A673 (cell line): Measurements from ENCODE around the gene SPOCD1. TPM values are rescaled to one million over a fixed set of nuclear protein-coding genes. Genes with fewer than 3 reads are reported as not detected.

Source experiments
- BruUV-seq: library from RNA; stranded (reverse); fragments of 400-500 nt; replicated peaks from 2 replicates; lab custom pipeline; 2021; lab: Mats Ljungman, UMichigan
- CTCF ChIA-PET: fragments of 300-600 bp; sonication (Branson Sonifier 250); formaldehyde crosslinking; loops from one replicate; lab custom pipeline; 2022; ENCODE audit warnings: antibody characterized with exemption; lab: Charles Lee
- POLR2A ChIA-PET: fragments of 300-600 bp; sonication (Branson Sonifier 250); formaldehyde crosslinking; loops from one replicate; lab custom pipeline; 2022; ENCODE audit warnings: antibody characterized with exemption; ENCODE audit not compliant: low non-redundant PET; lab: Charles Lee
- DNase-seq: peaks from one replicate; pipeline ENCODE4 v3.0.0-alpha.2; 2015; ENCODE audit warnings: low spot score
- H3K27ac ChIP-seq: fragments of 200-600 bp; sonication (generic); 2 replicates; pipeline ENCODE4 v1.5.1; 2016; ENCODE audit warnings: mixed run types, low read depth, mild to moderate bottlenecking, mixed read lengths, antibody characterized with exemption, low read length; ENCODE audit not compliant: poor library complexity, severe bottlenecking
- H3K27me3 ChIP-seq: fragments of 200-600 bp; sonication (generic); replicated peaks from 2 replicates; pipeline ENCODE4 v1.6.1; 2017; ENCODE audit warnings: mixed run types, low read depth, mild to moderate bottlenecking, mixed read lengths, antibody characterized with exemption, low read length; ENCODE audit not compliant: insufficient read depth, poor library complexity
- H3K36me3 ChIP-seq: fragments of 200-600 bp; sonication (generic); 2 replicates; pipeline ENCODE4 v1.6.1; 2016; ENCODE audit warnings: mixed run types, mild to moderate bottlenecking, mixed read lengths, antibody characterized with exemption, low read length; ENCODE audit not compliant: insufficient read depth, poor library complexity, severe bottlenecking
- H3K4me1 ChIP-seq: fragments of 200-600 bp; sonication (generic); 2 replicates; pipeline ENCODE4 v1.6.1; 2017; ENCODE audit warnings: mixed run types, mild to moderate bottlenecking, mixed read lengths, antibody characterized with exemption, low read length; ENCODE audit not compliant: insufficient read depth, poor library complexity, severe bottlenecking
- H3K4me3 ChIP-seq: fragments of 200-600 bp; sonication (generic); 2 replicates; pipeline ENCODE4 v1.5.1; 2016; ENCODE audit warnings: low read depth, mixed run types, mild to moderate bottlenecking, mixed read lengths, low read length; ENCODE audit not compliant: poor library complexity, severe bottlenecking
- H3K9me3 ChIP-seq: fragments of 200-600 bp; sonication (generic); 2 replicates; pipeline ENCODE4 v1.6.1; 2016; ENCODE audit warnings: mixed run types, low read depth, mild to moderate bottlenecking, mixed read lengths, antibody characterized with exemption, low read length; ENCODE audit not compliant: poor library complexity, severe bottlenecking
- CTCF ChIP-seq: fragments of 300-800, 200-600 bp; sonication (generic); conservative IDR thresholded peaks from 2 replicates; pipeline ENCODE4 v1.5.1; 2017; ENCODE audit warnings: low read depth, mild to moderate bottlenecking, antibody characterized with exemption, low read length, moderate library complexity, mixed read lengths
- EZH2 ChIP-seq: fragments of 200-600 bp; sonication (generic); IDR thresholded peaks from 2 replicates; pipeline ENCODE4 v1.6.1; 2017; ENCODE audit warnings: borderline replicate concordance, low read depth, mild to moderate bottlenecking, mixed read lengths, antibody characterized with exemption, low read length; ENCODE audit not compliant: poor library complexity, severe bottlenecking
- intact Hi-C: fragments of 100-400 bp; cut with micrococcal nuclease; formaldehyde crosslinking; loops from one replicate; pipeline ENCODE4 v1.10.0; 2022; ENCODE audit not compliant: unreplicated experiment
- total RNA-seq: library from RNA; stranded (reverse); gene quantifications from 2 replicates; pipeline ENCODE4 v1.2.3, GENCODE V29; 2021

Gene SPOCD1
- total RNA-seq, 1 experiment from 2014 or later: 0.58 TPM

- H3K4me3 ChIP-seq: no peak overlapping the region
- no peak for DNase-seq
- H3K36me3 ChIP-seq: no peaks in the 10 kb centered on the region
- ChIA-PET POLR2A (no interaction called here), CTCF (no interaction called here)
- H3K9me3 ChIP-seq: no peaks in the 10 kb centered on the region
- H3K27ac ChIP-seq: no peak overlapping the region
- intact Hi-C loops: loop anchor here (5.0 to 10.0 kb wide), 3 partner anchors 124 to 392 kb away; no protein-coding TSS in a partner anchor
- BruUV-seq: no TSS peak
- H3K27me3 ChIP-seq: no peaks in the 10 kb centered on the region
- TF ChIP-seq EZH2 (no peak), CTCF (no peak)
- peaks cover 27% of the 10 kb centered on the region for H3K4me1 ChIP-seq
Observed at GRCh38 chr1:31786366-31787060, 29.3 kb downstream of the SPOCD1 start.

DNA sequence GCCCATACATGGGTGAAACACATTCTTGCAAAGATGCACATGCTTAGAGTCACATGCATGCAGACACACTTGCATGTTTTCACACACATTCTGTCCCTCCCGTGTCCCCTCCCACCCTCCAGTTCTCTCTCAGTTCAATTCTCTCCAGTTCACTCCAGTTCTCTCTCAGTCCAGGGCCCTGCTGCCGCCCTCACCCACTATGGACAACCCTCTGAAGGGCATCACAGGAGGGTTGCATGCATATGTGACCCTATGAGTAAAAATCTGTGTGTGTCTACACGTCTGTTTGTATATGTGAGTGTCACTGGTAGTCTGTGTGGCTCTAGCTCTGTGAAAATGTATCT, 29.9 kb downstream of the SPOCD1 start:
- H3K4me3 ChIP-seq: no peak overlapping the region
- POLR2A ChIA-PET: no interaction called here
- H3K4me1 ChIP-seq: peaks cover 32% of the 10 kb centered on the region
- no peaks in the 10 kb centered on the region for H3K36me3 ChIP-seq
- intact Hi-C loops: loop anchor here (5.0 to 10.0 kb wide), 3 partner anchors 124 to 391 kb away; no protein-coding TSS in a partner anchor
- no TSS peak for BruUV-seq
- H3K27me3 ChIP-seq: no peaks in the 10 kb centered on the region
- DNase-seq: no peak
- TF ChIP-seq CTCF (no peak), EZH2 (no peak)
- H3K9me3 ChIP-seq: no peaks in the 10 kb centered on the region
- CTCF ChIA-PET: no interaction called here
- no peak overlapping the region for H3K27ac ChIP-seq

DNA sequence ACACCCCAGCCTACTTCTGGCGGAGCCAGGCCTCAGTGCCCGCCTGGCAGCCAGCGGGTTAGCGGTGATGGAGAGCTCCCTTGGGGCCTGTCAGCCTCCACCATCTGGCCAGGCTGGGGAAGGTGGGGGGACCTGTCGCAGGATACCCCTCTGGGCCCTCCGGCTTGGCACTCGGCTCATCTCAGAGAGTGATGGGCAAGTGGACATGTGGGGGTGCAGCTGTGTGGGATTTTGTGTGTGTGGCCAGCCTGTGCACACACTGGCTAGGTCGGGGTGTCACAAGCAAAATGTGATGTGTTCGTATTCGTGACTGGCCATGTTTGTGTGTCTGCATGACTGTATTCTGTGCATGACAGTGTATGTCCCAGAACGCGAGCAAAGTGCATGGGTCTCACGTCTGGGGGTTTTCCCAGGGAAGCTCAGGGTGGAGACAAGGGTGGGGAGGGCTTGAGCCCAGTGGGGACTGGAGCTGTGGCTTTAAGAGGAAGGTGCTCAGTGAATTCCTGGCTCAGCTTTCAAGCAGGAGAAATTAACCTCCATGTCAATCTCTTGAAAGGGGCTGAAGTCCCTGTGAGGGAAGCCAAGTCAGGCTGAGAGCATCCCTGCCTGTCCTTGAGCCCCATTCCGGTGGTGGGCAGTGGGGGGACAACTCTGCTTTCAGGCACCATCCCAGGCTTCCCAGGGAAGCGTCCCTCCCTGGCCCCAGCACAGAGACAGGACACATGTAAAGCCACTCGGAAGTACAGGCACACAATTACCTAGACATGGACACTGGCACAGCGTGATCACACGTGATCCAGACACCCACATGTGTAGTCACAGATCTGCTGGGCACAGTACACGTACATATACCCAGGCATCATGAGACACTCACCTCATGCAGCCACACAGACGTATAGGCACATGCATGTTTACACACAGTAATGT, 30.5 kb downstream of the SPOCD1 start:
- no peak overlapping the region for H3K4me3 ChIP-seq
- ChIA-PET POLR2A (no interaction called here), CTCF (no interaction called here)
- H3K36me3 ChIP-seq: no peaks in the 10 kb centered on the region
- TF ChIP-seq CTCF (no peak), EZH2 (no peak)
- H3K27me3 ChIP-seq: no peaks in the 10 kb centered on the region
- H3K27ac ChIP-seq: no peak overlapping the region
- intact Hi-C loops: loop anchor here (5.0 to 10.0 kb wide), 3 partner anchors 123 to 390 kb away; no protein-coding TSS in a partner anchor
- H3K4me1 ChIP-seq: peaks cover 32% of the 10 kb centered on the region
- no peak for DNase-seq
- H3K9me3 ChIP-seq: no peaks in the 10 kb centered on the region
- no TSS peak for BruUV-seq
